Breast epithelium (tissue), 4 donors: ENCODE measurements around the gene DNAH9. TPM values are rescaled to one million over a fixed set of nuclear protein-coding genes. Genes with fewer than 3 reads are reported as not detected.

ENCODE experiments used
- DNase-seq, 2 donors: peaks; one replicate each; pipeline ENCODE4 v3.0.0-alpha.2; 2019; ENCODE audit warnings: low spot score in 2 of 2
- H3K27ac ChIP-seq, 2 donors: fragments of 200-600 bp; sonication (generic) in 1 of 2; one replicate each; pipeline ENCODE4 v1.5.1; 2016 to 2019; ENCODE audit warnings: mild to moderate bottlenecking in 1 of 2
- H3K27me3 ChIP-seq, 2 donors: fragments of 200-600 bp; sonication (generic) in 1 of 2; one replicate each; pipeline versions ENCODE4 v1.5.1 to v1.6.0; 2017 to 2019; ENCODE audit warnings: control low read depth in 1 of 2, mild to moderate bottlenecking in 1 of 2
- H3K36me3 ChIP-seq: fragments of 200-600 bp; one replicate; pipeline ENCODE4 v1.5.1; 2019
- H3K4me1 ChIP-seq, 2 donors: fragments of 200-600 bp; sonication (generic); one replicate each; pipeline ENCODE4 v1.5.1; 2016 to 2019; ENCODE audit warnings: control low read depth in 1 of 2
- H3K4me3 ChIP-seq, 3 donors: fragments of 200-600 bp; sonication (generic); 1 replicate in 2 of 3; 2 replicates in 1 of 3; pipeline ENCODE4 v1.5.1; 2016 to 2019; ENCODE audit warnings: mild to moderate bottlenecking in 3 of 3, moderate library complexity in 2 of 3
- H3K9me3 ChIP-seq, 2 donors: fragments of 200-600 bp; sonication (generic) in 1 of 2; one replicate each; pipeline ENCODE4 v1.5.1; 2016 to 2019; ENCODE audit warnings: control low read depth in 1 of 2
- POLR2A ChIP-seq: fragments of 450-650 bp; IDR thresholded peaks from one replicate; pipeline ENCODE4 v1.6.1; 2016; ENCODE audit warnings: antibody characterized with exemption, mild to moderate bottlenecking, moderate library complexity
- POLR2AphosphoS5 ChIP-seq, 3 donors: sonication (generic); formaldehyde crosslinking; IDR thresholded peaks; one replicate each; pipeline ENCODE4 v1.6.1; 2017; ENCODE audit warnings: antibody characterized with exemption in 3 of 3
- intact Hi-C: fragments of 100-400 bp; cut with DNase I; formaldehyde crosslinking; loops from one replicate; pipeline ENCODE4 v1.15.1; 2023; ENCODE audit warnings: low total_unique reads
- total RNA-seq, 3 donors: library from RNA; depleted of rRNA; stranded (reverse); fragments of >200 nt; gene quantifications; one replicate each; pipeline ENCODE4 v1.1.0, GENCODE V29; 2016
- TF ChIP-seq, protein P1 (sequence below), 3 donors: fragments of 450-650 bp; IDR thresholded peaks; one replicate each; pipeline ENCODE4 v1.5.1; 2016 to 2017; ENCODE audit warnings: antibody characterized with exemption in 3 of 3, mild to moderate bottlenecking in 3 of 3, moderate library complexity in 3 of 3

Gene DNAH9
- total RNA-seq, 3 donors from 2014 or later = 0.66 to 3.5 (median 1.2) TPM

DNA sequence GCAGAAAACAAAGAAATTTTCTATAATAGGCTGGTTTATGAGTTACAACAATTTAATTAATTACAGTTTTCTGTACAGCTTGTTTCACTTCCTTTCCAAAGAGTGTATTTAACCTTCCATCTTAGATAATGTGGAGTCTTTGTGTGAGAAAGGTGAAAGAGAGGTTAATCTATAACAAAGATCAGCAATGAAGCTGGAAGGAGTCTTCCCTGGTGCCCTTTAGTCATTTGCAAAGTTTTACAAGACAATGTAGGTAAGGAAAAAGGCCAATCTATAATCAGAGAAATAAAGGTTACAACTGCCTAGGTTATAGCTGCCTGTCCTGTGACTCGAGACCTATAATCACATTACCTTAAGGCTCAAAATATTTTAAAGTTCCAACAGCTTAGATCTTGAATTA is 257.0 kb downstream of the DNAH9 start:
- intact Hi-C loops = loop anchor here (5.0 kb wide), 1 partner anchor 447 kb away; no protein-coding TSS in a partner anchor
- no peak for TF ChIP-seq POLR2AphosphoS5 (IDR thresholded peaks at IDR 0.05)
- no peak for TF ChIP-seq POLR2A
- TF ChIP-seq, protein P1, sequence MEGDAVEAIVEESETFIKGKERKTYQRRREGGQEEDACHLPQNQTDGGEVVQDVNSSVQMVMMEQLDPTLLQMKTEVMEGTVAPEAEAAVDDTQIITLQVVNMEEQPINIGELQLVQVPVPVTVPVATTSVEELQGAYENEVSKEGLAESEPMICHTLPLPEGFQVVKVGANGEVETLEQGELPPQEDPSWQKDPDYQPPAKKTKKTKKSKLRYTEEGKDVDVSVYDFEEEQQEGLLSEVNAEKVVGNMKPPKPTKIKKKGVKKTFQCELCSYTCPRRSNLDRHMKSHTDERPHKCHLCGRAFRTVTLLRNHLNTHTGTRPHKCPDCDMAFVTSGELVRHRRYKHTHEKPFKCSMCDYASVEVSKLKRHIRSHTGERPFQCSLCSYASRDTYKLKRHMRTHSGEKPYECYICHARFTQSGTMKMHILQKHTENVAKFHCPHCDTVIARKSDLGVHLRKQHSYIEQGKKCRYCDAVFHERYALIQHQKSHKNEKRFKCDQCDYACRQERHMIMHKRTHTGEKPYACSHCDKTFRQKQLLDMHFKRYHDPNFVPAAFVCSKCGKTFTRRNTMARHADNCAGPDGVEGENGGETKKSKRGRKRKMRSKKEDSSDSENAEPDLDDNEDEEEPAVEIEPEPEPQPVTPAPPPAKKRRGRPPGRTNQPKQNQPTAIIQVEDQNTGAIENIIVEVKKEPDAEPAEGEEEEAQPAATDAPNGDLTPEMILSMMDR (IDR thresholded peaks at IDR 0.05) = no peak

DNA sequence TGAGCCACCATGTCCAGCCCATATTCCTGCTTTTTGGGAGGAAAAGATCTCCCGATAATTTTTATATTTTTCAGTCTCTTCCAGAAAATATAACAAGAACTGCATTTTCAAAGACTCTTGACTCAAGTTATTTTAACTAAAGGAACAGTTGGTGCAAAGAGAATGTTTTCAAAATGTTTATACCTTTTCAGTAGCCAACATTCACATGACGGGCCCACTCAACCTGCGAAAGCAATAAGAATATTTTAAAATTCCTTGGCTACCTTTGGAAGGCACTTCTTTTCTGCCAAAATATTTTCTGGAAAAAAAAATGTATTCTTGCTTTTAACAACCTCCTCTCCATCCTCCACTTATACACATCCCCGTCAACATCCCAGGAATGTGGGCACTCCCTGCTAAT is 258.7 kb downstream of the DNAH9 start:
- DNase-seq = no peak
- Histone ChIP-seq H3K4me3 (no peak overlapping the region), H3K27ac (no peak overlapping the region), H3K36me3 (no peaks in the 10 kb centered on the region), H3K4me1 (no peaks in the 10 kb centered on the region), H3K27me3 (no peaks in the 10 kb centered on the region), H3K9me3 (no peaks in the 10 kb centered on the region)
- intact Hi-C loops = loop anchor here (5.0 kb wide), 1 partner anchor 445 kb away; no protein-coding TSS in a partner anchor
- no peak for TF ChIP-seq POLR2A
- no peak for TF ChIP-seq POLR2AphosphoS5 (IDR thresholded peaks at IDR 0.05)
- TF ChIP-seq, protein P1 (IDR thresholded peaks at IDR 0.05) = no peak

More for the DNA sequence above, 257.0 kb downstream of the DNAH9 start:
- Histone ChIP-seq H3K27ac (no peak overlapping the region), H3K9me3 (no peaks in the 10 kb centered on the region), H3K4me1 (no peaks in the 10 kb centered on the region), H3K4me3 (no peak overlapping the region), H3K36me3 (no peaks in the 10 kb centered on the region), H3K27me3 (no peaks in the 10 kb centered on the region)
- DNase-seq = no peak

DNA sequence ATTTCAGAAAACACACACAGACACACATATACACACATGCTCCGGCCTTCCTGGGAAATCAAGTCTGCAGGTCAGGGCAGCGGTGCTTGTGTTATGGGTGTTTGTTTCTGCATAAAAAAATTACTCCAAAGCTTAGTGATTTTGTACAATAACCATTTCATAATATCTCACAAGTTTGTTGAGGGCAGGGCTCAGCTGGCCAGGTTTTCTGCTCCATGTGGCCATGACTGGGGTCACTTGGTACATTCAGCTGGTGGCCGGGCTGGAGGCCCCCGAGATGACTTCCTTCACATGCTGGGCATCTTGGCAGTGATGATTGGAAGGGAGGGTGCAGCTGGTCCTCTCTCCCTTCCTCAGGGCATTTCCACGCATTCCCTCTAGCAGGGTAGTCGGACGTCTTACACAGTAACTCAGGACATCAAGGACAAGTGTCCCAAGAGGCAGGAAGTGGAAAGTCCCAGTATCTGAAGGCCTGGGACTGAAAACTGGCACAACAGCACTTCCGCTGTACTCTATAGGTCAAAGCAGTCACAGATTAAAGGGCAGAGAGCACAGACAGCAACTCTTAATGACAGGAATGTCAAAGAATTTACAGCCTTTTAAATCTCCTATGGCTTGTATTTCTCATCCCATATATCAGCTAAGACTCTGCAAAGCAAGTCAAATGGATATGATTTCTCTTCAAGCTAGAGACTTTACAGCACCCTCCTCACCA is 271.6 kb downstream of the DNAH9 start:
- TF ChIP-seq POLR2AphosphoS5 (IDR thresholded peaks at IDR 0.05) = no peak
- TF ChIP-seq POLR2A = no peak
- TF ChIP-seq, protein P1 (IDR thresholded peaks at IDR 0.05) = no peak

DNA sequence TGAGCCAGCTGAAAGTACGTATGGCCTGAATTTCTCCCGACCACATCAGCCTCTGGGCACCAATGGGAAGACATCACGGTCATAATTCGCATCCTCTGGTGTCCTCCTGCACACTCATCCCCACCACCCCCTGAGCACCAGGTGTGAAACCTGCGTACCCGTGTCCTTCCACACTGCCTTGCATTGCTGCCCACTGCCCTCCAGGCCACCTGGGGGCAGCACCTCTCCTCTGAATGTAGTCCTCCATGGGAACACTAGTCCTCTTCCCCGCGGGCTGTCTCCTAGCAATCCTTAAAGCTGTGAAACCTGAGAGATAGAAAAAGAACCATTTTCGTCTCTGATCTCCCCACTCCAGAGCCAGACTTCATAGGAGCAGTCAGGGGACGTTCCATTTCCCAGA is 273.5 kb downstream of the DNAH9 start:
- Histone ChIP-seq H3K27ac (no peak overlapping the region), H3K36me3 (no peaks in the 10 kb centered on the region), H3K4me1 (no peaks in the 10 kb centered on the region), H3K4me3 (no peak overlapping the region), H3K27me3 (no peaks in the 10 kb centered on the region), H3K9me3 (peaks cover 0 to 19% of the 10 kb centered on the region in 2 donors)
- intact Hi-C loops = no loop called here
- DNase-seq = no peak
- TF ChIP-seq POLR2A = no peak
- no peak for TF ChIP-seq POLR2AphosphoS5 (IDR thresholded peaks at IDR 0.05)
- TF ChIP-seq, protein P1 (IDR thresholded peaks at IDR 0.05) = no peak

More for the DNA sequence above, 271.6 kb downstream of the DNAH9 start:
- H3K27me3 ChIP-seq = no peaks in the 10 kb centered on the region
- no peaks in the 10 kb centered on the region for H3K36me3 ChIP-seq
- no peak overlapping the region for H3K4me3 ChIP-seq
- peaks cover 0 to 19% of the 10 kb centered on the region in 2 donors for H3K9me3 ChIP-seq
- no peak for DNase-seq
- H3K4me1 ChIP-seq = no peaks in the 10 kb centered on the region
- intact Hi-C loops = no loop called here
- H3K27ac ChIP-seq = no peak overlapping the region

DNA sequence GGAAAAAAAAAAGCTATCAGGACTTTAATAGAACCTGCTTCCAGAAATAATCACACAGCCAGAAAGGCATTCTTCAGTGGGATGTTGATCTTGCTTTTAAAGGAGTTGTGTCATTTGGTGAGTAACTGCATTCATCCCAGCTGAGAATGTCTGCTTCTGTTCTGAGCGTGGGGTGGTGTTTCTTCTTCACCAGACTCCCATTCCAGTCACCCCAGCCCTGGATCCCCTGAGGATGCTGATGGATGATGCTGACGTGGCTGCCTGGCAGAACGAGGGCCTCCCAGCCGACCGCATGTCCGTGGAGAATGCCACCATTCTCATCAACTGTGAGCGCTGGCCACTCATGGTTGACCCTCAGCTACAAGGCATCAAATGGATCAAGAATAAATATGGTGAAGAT is 276.5 kb downstream of the DNAH9 start:
- Histone ChIP-seq H3K4me3 (no peak overlapping the region), H3K36me3 (no peaks in the 10 kb centered on the region), H3K27me3 (no peaks in the 10 kb centered on the region), H3K27ac (no peak overlapping the region), H3K4me1 (no peaks in the 10 kb centered on the region), H3K9me3 (peaks cover 0 to 8% of the 10 kb centered on the region in 2 donors)
- DNase-seq = no peak
- TF ChIP-seq POLR2A (no peak), POLR2AphosphoS5 (IDR thresholded peaks at IDR 0.05) (no peak)
- TF ChIP-seq, protein P1 (IDR thresholded peaks at IDR 0.05) = no peak
- intact Hi-C loops = no loop called here
